LNCAP (cell line): Measurements from ENCODE around the gene MX2.

Experiments
- TF ChIP-seq, protein P1 (sequence below): fragments of 450-650 bp; IDR thresholded peaks from 2 replicates; pipeline ENCODE4 v1.5.1; 2017; ENCODE audit warnings: mild to moderate bottlenecking

MX2 gene, protein sequence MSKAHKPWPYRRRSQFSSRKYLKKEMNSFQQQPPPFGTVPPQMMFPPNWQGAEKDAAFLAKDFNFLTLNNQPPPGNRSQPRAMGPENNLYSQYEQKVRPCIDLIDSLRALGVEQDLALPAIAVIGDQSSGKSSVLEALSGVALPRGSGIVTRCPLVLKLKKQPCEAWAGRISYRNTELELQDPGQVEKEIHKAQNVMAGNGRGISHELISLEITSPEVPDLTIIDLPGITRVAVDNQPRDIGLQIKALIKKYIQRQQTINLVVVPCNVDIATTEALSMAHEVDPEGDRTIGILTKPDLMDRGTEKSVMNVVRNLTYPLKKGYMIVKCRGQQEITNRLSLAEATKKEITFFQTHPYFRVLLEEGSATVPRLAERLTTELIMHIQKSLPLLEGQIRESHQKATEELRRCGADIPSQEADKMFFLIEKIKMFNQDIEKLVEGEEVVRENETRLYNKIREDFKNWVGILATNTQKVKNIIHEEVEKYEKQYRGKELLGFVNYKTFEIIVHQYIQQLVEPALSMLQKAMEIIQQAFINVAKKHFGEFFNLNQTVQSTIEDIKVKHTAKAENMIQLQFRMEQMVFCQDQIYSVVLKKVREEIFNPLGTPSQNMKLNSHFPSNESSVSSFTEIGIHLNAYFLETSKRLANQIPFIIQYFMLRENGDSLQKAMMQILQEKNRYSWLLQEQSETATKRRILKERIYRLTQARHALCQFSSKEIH

DNA sequence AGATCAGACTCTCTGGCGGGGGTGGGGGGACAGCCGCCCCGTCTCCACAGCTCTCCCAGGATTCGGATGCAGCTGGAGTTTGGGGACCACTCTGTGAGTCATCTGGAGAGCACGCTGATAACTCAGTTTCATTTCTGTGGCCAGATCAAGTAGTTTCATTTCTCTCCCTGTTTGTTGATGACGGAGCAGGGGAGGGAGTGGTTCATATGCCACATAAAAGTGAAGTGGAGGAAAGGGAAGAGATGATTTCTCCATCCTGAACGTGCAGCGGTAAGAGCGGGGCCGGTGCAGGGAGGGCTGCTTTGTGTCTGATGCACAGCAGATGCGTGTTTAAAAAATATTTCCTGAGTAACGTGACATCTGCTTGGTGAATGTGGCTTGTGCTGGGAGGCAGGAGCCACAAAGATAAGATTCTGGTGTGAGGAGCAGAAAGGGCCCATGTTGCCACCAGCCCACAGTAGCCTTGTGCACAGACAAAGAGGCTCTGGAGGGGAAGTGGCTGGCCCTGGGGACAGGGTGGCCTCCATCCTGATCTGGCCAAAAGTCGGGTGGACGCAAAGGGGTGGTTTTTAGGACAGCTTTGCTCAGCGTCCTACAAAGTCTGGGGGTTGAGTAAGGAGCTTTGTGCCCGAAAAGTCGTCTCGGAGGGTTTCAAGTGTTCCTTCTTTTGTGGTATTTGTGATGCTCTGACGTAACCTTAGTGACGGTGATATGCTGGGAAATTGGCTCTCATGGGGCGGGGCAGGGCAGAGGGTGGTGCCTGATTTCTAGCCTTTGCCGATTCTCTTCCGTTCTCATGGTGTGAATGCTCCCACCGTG, at the start of gene MX2:
Gene MX2 (plus strand): TSS at position 242 of the 819 bp plus-strand sequence. CDS start 14,880 bp downstream, outside the sequence.
- TF ChIP-seq, protein P1, sequence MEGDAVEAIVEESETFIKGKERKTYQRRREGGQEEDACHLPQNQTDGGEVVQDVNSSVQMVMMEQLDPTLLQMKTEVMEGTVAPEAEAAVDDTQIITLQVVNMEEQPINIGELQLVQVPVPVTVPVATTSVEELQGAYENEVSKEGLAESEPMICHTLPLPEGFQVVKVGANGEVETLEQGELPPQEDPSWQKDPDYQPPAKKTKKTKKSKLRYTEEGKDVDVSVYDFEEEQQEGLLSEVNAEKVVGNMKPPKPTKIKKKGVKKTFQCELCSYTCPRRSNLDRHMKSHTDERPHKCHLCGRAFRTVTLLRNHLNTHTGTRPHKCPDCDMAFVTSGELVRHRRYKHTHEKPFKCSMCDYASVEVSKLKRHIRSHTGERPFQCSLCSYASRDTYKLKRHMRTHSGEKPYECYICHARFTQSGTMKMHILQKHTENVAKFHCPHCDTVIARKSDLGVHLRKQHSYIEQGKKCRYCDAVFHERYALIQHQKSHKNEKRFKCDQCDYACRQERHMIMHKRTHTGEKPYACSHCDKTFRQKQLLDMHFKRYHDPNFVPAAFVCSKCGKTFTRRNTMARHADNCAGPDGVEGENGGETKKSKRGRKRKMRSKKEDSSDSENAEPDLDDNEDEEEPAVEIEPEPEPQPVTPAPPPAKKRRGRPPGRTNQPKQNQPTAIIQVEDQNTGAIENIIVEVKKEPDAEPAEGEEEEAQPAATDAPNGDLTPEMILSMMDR: no peak

DNA sequence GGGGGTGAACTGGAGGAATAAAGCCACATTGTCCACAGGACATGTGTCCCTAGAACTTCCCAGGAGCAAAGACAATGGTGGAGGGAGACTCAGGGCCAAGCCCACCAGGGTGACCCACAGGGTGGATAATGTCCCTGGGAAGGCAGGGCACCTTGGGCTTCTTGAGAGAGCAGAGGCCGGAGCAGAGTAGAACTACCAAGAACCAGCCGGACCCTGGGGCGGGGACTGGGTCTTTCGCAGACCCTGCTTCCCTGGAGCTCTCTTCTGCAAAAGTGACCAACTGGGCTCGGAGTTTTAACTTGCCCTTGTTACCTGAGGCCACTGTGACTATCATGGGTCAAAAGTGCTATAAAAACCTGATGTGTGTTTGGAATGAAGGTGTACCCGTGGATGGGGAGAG, 46.1 kb upstream of the MX2 start:
- TF ChIP-seq, protein P1: no peak

DNA sequence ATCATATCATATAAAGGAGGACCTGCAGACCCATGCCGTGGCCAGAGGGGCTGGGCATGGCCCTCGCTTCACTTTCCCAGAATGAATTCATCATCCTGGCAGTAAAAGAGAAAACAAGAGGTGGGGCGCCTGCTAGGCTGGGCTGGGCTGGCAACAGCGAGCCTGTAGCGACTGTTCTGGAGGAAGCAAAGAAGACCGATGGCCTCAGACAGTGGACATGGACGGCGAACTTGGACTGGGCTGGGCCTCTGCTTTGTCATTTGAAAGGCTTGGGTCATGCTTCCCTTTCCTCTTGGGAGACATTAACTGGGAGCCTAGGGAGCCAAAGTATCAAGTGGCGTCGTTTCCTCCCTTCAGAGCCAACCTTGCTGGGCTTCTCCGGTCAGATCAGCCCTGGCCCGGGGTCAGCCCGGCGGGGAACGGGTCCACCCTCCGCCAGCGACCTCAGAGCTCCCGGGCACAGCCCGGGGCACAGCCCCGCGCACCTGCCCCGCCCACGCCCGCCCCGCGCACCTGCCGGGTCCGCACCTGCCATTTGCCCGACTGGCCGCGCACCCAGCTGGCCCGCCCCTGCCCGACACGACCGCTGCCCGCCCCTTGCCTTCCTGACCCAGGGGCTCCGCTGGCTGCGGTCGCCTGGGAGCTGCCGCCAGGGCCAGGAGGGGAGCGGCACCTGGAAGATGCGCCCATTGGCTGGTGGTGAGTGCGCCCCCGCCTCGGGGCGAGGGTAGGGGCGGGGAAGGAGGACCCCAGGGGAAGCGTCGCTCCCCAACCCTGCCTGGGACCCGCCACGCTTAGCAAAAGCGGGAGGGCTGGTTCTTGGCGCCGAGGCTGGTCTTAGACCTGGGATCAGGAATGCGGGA, 45.4 kb upstream of the MX2 start, which contains the start of gene FAM3B:
Gene FAM3B (plus strand): TSS at position 602 of the 863 bp plus-strand sequence. CDS start 79 bp downstream, at position 681.
- TF ChIP-seq, protein P1: no peak

DNA sequence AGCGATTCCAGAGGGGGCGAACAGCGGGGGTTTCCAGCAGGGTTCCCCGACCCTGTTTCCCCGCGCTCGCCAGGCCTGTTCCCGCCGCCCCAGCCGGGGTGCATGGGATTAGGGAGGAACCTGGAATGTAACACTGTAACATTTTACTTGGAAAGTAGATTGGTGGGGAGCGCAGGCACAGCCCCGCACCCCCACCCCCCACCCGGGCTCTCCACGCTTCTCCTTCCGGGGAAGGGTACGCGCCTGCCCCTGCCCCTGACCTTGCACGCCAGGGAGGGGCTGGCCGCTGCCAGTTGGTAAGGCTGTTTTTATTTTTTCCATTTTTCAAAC, 44.8 kb upstream of the MX2 start:
- TF ChIP-seq, protein P1: no peak

DNA sequence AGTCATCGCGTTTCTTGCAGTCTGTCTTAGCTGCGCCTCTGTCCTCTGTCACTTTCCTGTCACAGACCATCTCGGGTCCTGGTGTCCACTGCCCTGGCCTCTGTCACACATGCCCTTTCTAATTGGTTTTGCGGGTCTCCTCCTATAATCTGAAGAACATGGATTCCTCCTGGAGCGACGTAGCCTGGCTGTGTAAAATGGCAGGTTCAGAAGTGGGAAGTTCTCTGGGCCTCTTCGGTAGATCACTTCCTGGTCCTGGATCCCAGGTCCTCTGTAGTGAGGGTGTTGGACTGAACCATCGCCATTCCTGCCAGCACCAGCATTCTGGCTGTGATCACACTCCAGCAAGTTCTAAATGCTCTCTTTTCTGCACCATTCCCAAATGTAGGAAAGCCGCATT, 44.4 kb upstream of the MX2 start:
- TF ChIP-seq, protein P1: no peak

DNA sequence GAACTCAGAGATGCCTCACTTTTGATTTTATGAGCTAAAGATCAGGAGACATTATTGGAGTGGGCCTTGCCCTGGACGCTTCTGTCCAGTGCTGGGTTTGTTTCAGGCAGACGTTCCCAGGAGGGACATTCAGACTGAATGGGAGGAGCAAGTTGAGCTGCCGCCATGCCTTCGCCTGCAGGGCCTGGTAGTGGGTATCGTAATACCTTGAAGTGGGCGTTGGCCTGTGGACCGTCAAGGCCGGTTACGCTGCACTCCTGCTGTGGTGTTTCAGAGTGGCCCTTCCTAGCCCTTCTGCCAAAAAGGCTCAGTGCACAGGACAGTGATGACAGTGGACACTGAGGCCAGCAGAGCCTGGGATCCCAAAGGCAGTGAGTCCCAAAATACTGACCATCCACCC, 43.6 kb upstream of the MX2 start:
- TF ChIP-seq, protein P1: no peak
